SK-N-SH (cell line): ENCODE data around the gene BCO1.

Experiments
- EP300 ChIP-seq, 2 experiments: IDR thresholded peaks; 2 replicates each; pipeline versions ENCODE4 v1.4.0 to v1.6.1; 2012; ENCODE audit warnings: borderline replicate concordance in 1 of 2, low read depth in 1 of 2, low read length in 1 of 2
- EZH2phosphoT487 ChIP-seq: fragments of 200-600 bp; sonication (generic); IDR thresholded peaks from 2 replicates; pipeline ENCODE4 v1.6.1; 2017; ENCODE audit warnings: low read depth, mixed run types, mild to moderate bottlenecking, antibody characterized with exemption, moderate library complexity, borderline replicate concordance
- FOXM1 ChIP-seq: IDR thresholded peaks from 2 replicates; pipeline ENCODE4 v1.4.0; 2012; ENCODE audit warnings: low read depth, mild to moderate bottlenecking
- JUND ChIP-seq: IDR thresholded peaks from 2 replicates; pipeline ENCODE4 v1.4.0; 2012
- POLR2AphosphoS5 ChIP-seq: IDR thresholded peaks from 2 replicates; pipeline ENCODE4 v1.6.1; 2012; ENCODE audit warnings: low read depth, low read length
- RAD21 ChIP-seq: IDR thresholded peaks from 2 replicates; pipeline ENCODE4 v1.6.1; 2012; ENCODE audit warnings: mild to moderate bottlenecking, low read length
- RCOR1 ChIP-seq: fragments of 150-350 bp; IDR thresholded peaks from 2 replicates; pipeline ENCODE4 v1.6.1; 2017; ENCODE audit warnings: antibody characterized with exemption, low read length
- SIN3A ChIP-seq: IDR thresholded peaks from 2 replicates; pipeline ENCODE4 v1.6.1; 2012; ENCODE audit warnings: low read depth, mild to moderate bottlenecking, low read length, moderate library complexity, borderline replicate concordance
- TF ChIP-seq, protein P1 (sequence below): fragments of 200-600 bp; sonication (generic); IDR thresholded peaks from 2 replicates; pipeline ENCODE4 v1.6.1; 2017; ENCODE audit warnings: antibody characterized with exemption, mild to moderate bottlenecking, moderate library complexity
- TF ChIP-seq, protein P2 (sequence below): IDR thresholded peaks from 2 replicates; pipeline ENCODE4 v1.4.0; 2012; ENCODE audit warnings: low read depth, borderline replicate concordance

- TF ChIP-seq, protein P1, sequence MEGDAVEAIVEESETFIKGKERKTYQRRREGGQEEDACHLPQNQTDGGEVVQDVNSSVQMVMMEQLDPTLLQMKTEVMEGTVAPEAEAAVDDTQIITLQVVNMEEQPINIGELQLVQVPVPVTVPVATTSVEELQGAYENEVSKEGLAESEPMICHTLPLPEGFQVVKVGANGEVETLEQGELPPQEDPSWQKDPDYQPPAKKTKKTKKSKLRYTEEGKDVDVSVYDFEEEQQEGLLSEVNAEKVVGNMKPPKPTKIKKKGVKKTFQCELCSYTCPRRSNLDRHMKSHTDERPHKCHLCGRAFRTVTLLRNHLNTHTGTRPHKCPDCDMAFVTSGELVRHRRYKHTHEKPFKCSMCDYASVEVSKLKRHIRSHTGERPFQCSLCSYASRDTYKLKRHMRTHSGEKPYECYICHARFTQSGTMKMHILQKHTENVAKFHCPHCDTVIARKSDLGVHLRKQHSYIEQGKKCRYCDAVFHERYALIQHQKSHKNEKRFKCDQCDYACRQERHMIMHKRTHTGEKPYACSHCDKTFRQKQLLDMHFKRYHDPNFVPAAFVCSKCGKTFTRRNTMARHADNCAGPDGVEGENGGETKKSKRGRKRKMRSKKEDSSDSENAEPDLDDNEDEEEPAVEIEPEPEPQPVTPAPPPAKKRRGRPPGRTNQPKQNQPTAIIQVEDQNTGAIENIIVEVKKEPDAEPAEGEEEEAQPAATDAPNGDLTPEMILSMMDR: no peak
- TF ChIP-seq, protein P2, sequence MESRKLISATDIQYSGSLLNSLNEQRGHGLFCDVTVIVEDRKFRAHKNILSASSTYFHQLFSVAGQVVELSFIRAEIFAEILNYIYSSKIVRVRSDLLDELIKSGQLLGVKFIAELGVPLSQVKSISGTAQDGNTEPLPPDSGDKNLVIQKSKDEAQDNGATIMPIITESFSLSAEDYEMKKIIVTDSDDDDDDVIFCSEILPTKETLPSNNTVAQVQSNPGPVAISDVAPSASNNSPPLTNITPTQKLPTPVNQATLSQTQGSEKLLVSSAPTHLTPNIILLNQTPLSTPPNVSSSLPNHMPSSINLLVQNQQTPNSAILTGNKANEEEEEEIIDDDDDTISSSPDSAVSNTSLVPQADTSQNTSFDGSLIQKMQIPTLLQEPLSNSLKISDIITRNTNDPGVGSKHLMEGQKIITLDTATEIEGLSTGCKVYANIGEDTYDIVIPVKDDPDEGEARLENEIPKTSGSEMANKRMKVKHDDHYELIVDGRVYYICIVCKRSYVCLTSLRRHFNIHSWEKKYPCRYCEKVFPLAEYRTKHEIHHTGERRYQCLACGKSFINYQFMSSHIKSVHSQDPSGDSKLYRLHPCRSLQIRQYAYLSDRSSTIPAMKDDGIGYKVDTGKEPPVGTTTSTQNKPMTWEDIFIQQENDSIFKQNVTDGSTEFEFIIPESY: no peak
- TF ChIP-seq RCOR1: no peak
- no peak for TF ChIP-seq FOXM1
- TF ChIP-seq RAD21: no peak
- no peak for TF ChIP-seq JUND
- no peak for TF ChIP-seq EP300 (IDR thresholded peaks at IDR 0.05; ENCODE audit: borderline replicate concordance in 1 of 2, low read depth in 1 of 2, low read length in 1 of 2)
- TF ChIP-seq EZH2phosphoT487: no peak
- TF ChIP-seq POLR2AphosphoS5: no peak
- no peak for TF ChIP-seq SIN3A
These were observed 5.6 kb upstream of the BCO1 start for GRCh38 chr16:81232740-81233367.
